Measurements from ENCODE around the gene PCIF1.

Gene PCIF1

DNA sequence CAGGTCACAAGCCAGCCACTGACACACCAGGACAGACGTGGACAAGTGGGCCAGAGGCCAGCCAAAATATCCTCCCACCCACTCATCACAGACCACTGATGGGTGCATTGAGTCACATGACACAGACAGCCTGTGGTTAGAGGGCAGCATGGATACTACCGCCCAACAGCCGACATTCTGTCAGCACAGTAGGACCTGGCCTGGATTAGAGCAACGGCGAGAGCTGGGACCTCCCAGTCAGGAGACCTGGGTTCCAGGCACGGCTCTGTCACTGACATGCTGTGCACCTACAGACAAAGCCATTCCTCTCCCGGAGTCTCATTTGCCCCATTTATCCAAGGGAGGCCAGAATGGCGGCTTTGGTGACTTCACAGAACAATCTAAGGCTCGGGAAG lies 29.5 kb downstream of the PCIF1 start:
- H3K27ac ChIP-seq = no peak overlapping the region

GRCh38 chr20:45965169-45966002 lies 30.9 kb downstream of the PCIF1 start:
- no peak for TF ChIP-seq CTCF (conservative IDR thresholded peaks at IDR 0.05)
- no peak overlapping the region for H3K27ac ChIP-seq

More for the DNA sequence above, 29.5 kb downstream of the PCIF1 start:
- no peak for TF ChIP-seq CTCF (conservative IDR thresholded peaks at IDR 0.05)

DNA sequence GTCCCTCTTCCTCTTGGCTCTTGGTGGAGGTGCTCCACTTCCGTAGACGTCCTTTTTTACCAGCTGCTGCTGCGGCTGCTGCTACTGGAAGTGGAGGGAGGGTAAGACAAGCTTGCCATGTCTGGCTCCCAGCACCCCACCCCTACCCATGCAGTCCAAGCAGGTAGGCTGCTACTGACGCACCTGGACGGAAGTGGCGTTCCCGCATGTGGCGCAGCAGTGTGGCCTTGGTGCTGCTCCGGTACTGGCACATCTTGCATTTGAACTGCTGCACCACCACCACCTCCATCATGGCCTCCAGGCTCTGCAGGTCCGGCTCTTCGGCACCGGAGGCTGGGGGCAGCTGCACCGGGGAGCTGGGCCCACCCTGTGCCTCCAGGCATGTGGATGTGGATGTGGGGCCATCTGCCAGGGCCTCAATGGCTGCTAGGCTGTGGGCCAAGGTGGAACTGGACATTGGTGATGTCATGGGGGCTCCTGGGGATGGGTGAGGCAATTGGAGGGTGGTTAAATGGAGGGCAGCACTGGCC lies 33.1 kb downstream of the PCIF1 start:
- TF ChIP-seq CTCF (conservative IDR thresholded peaks at IDR 0.05) = no peak
- H3K27ac ChIP-seq = no peak overlapping the region

DNA sequence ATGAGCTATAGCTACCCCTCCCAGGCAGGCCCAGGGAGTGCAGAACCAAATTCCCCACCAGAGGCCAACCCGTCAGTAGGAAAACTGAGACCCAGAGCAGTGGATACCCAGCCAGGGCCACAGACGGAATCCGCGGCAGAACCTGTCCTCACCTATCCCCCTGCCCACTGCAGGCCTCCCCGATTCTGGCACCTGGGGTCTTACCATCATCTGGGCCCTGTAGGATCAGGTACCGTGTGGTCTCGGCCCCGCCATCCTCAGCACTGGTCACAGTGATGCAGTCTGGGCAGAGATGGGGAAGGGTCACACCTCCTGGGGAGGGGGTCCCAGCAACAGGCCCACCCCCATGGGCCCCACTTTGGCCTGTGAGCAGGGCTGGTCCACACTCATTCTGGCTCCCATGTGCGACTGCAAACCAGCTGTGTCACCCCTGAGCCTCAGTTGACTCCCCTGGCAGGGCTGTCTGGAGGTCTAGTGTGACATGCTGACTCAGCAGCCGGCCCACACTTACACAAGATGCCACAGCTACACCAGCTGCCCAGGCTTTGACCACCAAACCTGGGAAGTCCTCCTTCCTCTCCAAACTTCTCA lies 33.7 kb downstream of the PCIF1 start:
- TF ChIP-seq CTCF (conservative IDR thresholded peaks at IDR 0.05) = no peak
- no peak overlapping the region for H3K27ac ChIP-seq

- TF ChIP-seq CTCF (conservative IDR thresholded peaks at IDR 0.05) = no peak
- H3K27ac ChIP-seq = peak overlapping the region; percentile 100; the same call in 1 of the 2 replicates
Measured at GRCh38 chr20:45968801-45969711, 34.6 kb downstream of the PCIF1 start.

DNA sequence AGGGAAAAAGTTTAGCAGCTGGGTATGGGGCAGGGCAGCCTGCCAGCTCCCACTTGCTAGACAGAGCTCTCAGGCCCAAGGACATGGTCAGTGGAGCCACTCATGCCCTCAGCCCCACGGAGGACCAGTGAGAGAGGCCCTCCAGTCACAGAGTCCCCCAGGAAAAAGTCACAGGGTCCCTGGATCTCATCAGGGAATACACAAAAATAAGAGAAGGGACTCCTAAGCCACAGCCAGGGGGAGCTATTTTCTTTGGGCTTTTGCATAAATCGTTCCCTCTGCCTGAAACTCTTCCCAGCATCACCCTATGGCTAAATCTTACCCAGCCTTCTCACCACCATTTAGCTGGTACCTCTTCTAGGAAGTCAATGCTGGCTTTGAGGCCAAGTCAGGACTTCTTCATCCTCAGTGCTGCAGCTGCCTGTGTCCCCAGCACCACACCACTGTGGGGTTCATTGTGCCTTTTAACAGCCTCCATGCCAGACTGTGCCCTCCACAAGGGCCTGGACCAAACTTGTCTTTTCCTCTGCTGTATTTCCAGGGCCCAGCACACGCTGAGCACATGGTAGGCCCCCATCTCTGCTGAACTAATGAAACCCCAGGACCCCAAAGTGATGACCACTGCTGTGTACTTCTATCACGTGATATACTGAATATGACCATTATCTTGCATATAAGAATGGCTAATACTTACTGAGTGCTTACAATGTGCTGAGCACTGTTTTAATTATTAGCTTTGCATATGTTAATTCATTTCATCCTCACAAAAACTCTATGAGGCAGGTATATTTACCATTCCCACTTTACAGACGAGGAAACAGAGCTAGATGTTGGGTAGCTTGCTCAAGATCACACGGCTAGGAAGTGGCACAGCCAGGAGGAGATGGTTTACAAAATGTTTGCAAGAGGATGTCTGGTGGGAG lies 35.5 kb downstream of the PCIF1 start:
- peak overlapping the region; percentile 100 for H3K27ac ChIP-seq

More for the DNA sequence above, 35.5 kb downstream of the PCIF1 start:
- TF ChIP-seq CTCF (conservative IDR thresholded peaks at IDR 0.05) = peak; percentile 85
